ENCODE data around the gene SNAPC1. TPM values are rescaled to one million over a fixed set of nuclear protein-coding genes. Genes with fewer than 3 reads are reported as not detected.

Gene SNAPC1
- total and polyA plus RNA-seq, 2 of the 13 experiments (the other 11 are each of a cell fraction or from before 2014, with no cell fraction given), result 2.6 to 8.5 TPM

DNA sequence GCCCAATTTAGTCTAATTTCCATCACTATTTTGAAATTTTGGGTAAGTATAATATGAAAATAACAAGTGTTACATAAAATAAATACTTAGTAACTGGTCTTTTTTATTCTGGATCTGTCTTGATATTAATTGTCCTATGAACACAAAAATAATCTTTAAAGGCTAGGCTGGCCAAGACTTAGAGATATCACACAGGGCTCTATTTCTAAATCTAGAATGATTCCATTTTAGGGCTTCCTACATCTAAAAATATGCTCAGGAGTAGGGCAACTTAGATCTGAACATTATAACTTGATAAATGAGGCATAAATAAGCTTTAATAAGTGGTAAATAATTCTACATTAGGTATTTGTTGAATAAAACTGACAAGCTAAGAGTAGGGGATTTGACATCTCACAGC, 23.1 kb upstream of the SNAPC1 start:
- Histone ChIP-seq H3K27me3 (ENCODE audit: control insufficient read depth in 1 of 2, insufficient read depth in 2 of 2, low read length in 2 of 2) (no peaks in the 10 kb centered on the region), H3K4me1 (ENCODE audit: insufficient read depth, low read length) (no peaks in the 10 kb centered on the region), H2AFZ (ENCODE audit: low read length) (no peak overlapping the region), H3K27ac (ENCODE audit: extremely low read length, insufficient read depth, low read length) (no peak overlapping the region), H3K9me3 (ENCODE audit: low read length) (no peaks in the 10 kb centered on the region), H3K4me2 (ENCODE audit: low read depth, low read length) (no peak overlapping the region), H3K36me3 (replicated peaks in 1 of 2; ENCODE audit: control insufficient read depth in 1 of 2, insufficient read depth in 2 of 2, low read length in 2 of 2) (peaks cover 19 to 80% of the 10 kb centered on the region in 2 experiments), H3K79me2 (ENCODE audit: insufficient read depth, low read length) (no peaks in the 10 kb centered on the region), H4K20me1 (ENCODE audit: insufficient read depth, low read length) (no peaks in the 10 kb centered on the region), H3K4me3 (replicated peaks in 1 of 3; ENCODE audit: insufficient read depth in 1 of 3, low read depth in 2 of 3, low read length in 3 of 3) (no peak overlapping the region), H3K9ac (ENCODE audit: insufficient read depth, low read depth, low read length) (no peak overlapping the region)
- in situ Hi-C loops (cut with HindIII; ENCODE audit: extremely low pct_ligation_motif_present, low pct_unique_long_range_greater_than_20kb) (no loop called here), intact Hi-C loops (cut with micrococcal nuclease; ENCODE audit: unreplicated experiment) (no loop called here)
- FAIRE-seq (no peak), ATAC-seq (no peak), DNase-seq (ENCODE audit: low spot score) (no peak)
- ChIA-PET POLR2A (no interaction called here), CTCF (ENCODE audit: low intra/inter-chr PET ratio, low total read pairs) (no interaction called here)
- no peak for TF ChIP-seq PHF21A (CRISPR knock-in tag; IDR thresholded peaks at IDR 0.05)
- no peak for TF ChIP-seq ZNF75D (CRISPR knock-in tag; IDR thresholded peaks at IDR 0.05; ENCODE audit: borderline replicate concordance)
- TF ChIP-seq FOSL2 (CRISPR knock-in tag; IDR thresholded peaks at IDR 0.05), result no peak
- TF ChIP-seq ISX (CRISPR knock-in tag; conservative IDR thresholded peaks at IDR 0.05), result no peak
- TF ChIP-seq ZNF839 (CRISPR knock-in tag; IDR thresholded peaks at IDR 0.05; ENCODE audit: borderline replicate concordance), result no peak
- no peak for TF ChIP-seq ZNF20 (CRISPR knock-in tag; IDR thresholded peaks at IDR 0.05)
- TF ChIP-seq MAFF (IDR thresholded peaks at IDR 0.05; ENCODE audit: low read depth, low read length), result no peak
- TF ChIP-seq, protein P1, sequence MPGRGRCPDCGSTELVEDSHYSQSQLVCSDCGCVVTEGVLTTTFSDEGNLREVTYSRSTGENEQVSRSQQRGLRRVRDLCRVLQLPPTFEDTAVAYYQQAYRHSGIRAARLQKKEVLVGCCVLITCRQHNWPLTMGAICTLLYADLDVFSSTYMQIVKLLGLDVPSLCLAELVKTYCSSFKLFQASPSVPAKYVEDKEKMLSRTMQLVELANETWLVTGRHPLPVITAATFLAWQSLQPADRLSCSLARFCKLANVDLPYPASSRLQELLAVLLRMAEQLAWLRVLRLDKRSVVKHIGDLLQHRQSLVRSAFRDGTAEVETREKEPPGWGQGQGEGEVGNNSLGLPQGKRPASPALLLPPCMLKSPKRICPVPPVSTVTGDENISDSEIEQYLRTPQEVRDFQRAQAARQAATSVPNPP (CRISPR knock-in tag; IDR thresholded peaks at IDR 0.05), result no peak
- TF ChIP-seq SIX4 (CRISPR knock-in tag; IDR thresholded peaks at IDR 0.05), result no peak
- TF ChIP-seq HOXA9 (CRISPR knock-in tag; IDR thresholded peaks at IDR 0.05; ENCODE audit: borderline replicate concordance), result no peak
- TF ChIP-seq FOXA1 (IDR thresholded peaks at IDR 0.05), result no peak
- no peak for TF ChIP-seq FOXA1 (CRISPR knock-in tag; IDR thresholded peaks at IDR 0.05)
- TF ChIP-seq ZNF674 (CRISPR knock-in tag; IDR thresholded peaks at IDR 0.05; ENCODE audit: low read depth), result no peak
- TSS peak; percentile 23 for BruUV-seq (replicated peaks)
